Measurements from ENCODE around the gene TMED1.

The TMED1 gene

GRCh38 chr19:10817291-10818038, 18.5 kb downstream of the TMED1 start:
- TF ChIP-seq CREB1 (IDR thresholded peaks at IDR 0.05; ENCODE audit: low read depth): no peak
- TF ChIP-seq RAD21 (IDR thresholded peaks at IDR 0.05; ENCODE audit: low read depth): no peak
- no peak for TF ChIP-seq YY1 (IDR thresholded peaks at IDR 0.05; ENCODE audit: low read depth)
- TF ChIP-seq EP300 (IDR thresholded peaks at IDR 0.05; ENCODE audit: borderline replicate concordance): no peak
- no peak for TF ChIP-seq REST (IDR thresholded peaks at IDR 0.05; ENCODE audit: low read depth)
- no peak for TF ChIP-seq TAF1 (IDR thresholded peaks at IDR 0.05; ENCODE audit: low read depth)
- TF ChIP-seq TEAD4 (IDR thresholded peaks at IDR 0.05): no peak
- TF ChIP-seq CEBPB (IDR thresholded peaks at IDR 0.05): no peak
- no peak for TF ChIP-seq FOXM1 (IDR thresholded peaks at IDR 0.05; ENCODE audit: borderline replicate concordance, low read depth)
- no peak for TF ChIP-seq USF1 (IDR thresholded peaks at IDR 0.05)
- no peak for TF ChIP-seq EGR1 (IDR thresholded peaks at IDR 0.05)
- no peak for TF ChIP-seq NFIC (IDR thresholded peaks at IDR 0.05)
- TF ChIP-seq MAX (IDR thresholded peaks at IDR 0.05): no peak
- TF ChIP-seq TCF12 (IDR thresholded peaks at IDR 0.05; ENCODE audit: low read depth): no peak
- no peak for TF ChIP-seq ZBTB7A (IDR thresholded peaks at IDR 0.05; ENCODE audit: low read depth)

GRCh38 chr19:10816691-10817090, 19.3 kb downstream of the TMED1 start:
- TF ChIP-seq YY1 (IDR thresholded peaks at IDR 0.05; ENCODE audit: low read depth): no peak
- TF ChIP-seq USF1 (IDR thresholded peaks at IDR 0.05): no peak
- no peak for TF ChIP-seq CREB1 (IDR thresholded peaks at IDR 0.05; ENCODE audit: low read depth)
- no peak for TF ChIP-seq EP300 (IDR thresholded peaks at IDR 0.05; ENCODE audit: borderline replicate concordance)
- no peak for TF ChIP-seq EGR1 (IDR thresholded peaks at IDR 0.05)
- no peak for TF ChIP-seq REST (IDR thresholded peaks at IDR 0.05; ENCODE audit: low read depth)
- TF ChIP-seq TAF1 (IDR thresholded peaks at IDR 0.05; ENCODE audit: low read depth): no peak

GRCh38 chr19:10815969-10816644, 19.9 kb downstream of the TMED1 start:
- TF ChIP-seq FOXM1 (IDR thresholded peaks at IDR 0.05; ENCODE audit: borderline replicate concordance, low read depth): no peak
- TF ChIP-seq YY1 (IDR thresholded peaks at IDR 0.05; ENCODE audit: low read depth): no peak
- TF ChIP-seq RAD21 (IDR thresholded peaks at IDR 0.05; ENCODE audit: low read depth): no peak
- TF ChIP-seq USF1 (IDR thresholded peaks at IDR 0.05): no peak
- TF ChIP-seq CEBPB (IDR thresholded peaks at IDR 0.05): no peak
- TF ChIP-seq TEAD4 (IDR thresholded peaks at IDR 0.05): no peak
- TF ChIP-seq ZBTB7A (IDR thresholded peaks at IDR 0.05; ENCODE audit: low read depth): no peak
- no peak for TF ChIP-seq REST (IDR thresholded peaks at IDR 0.05; ENCODE audit: low read depth)
- TF ChIP-seq EGR1 (IDR thresholded peaks at IDR 0.05): no peak
- no peak for TF ChIP-seq CREB1 (IDR thresholded peaks at IDR 0.05; ENCODE audit: low read depth)
- no peak for TF ChIP-seq EP300 (IDR thresholded peaks at IDR 0.05; ENCODE audit: borderline replicate concordance)
- TF ChIP-seq TCF12 (IDR thresholded peaks at IDR 0.05; ENCODE audit: low read depth): no peak
